ENCODE results near the gene RPS6KB2.
A peak's percentile ranks its signal among the peaks of the same experiment; 100 is the strongest.

Gene RPS6KB2

DNA sequence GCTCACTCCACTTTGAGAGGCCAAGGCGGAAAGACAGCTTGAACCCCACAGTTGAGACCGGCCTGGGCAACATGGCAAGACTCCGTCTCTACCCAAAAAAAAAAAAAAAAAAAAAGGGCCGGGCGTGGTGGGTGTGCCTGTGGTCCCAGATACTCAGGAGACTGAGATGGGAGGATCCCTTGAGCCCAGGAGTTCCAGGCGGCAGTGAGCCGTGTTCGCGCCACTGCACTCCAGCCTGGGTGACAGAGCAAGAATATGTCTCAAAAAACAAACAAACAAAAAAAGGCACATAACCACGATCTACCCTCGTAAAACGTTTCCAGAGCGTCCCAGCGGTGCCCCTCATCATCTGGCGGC lies 37.4 kb upstream of the RPS6KB2 start:
- H3K4me1 ChIP-seq (ENCODE audit: control insufficient read depth, insufficient read depth, low read length, poor library complexity, severe bottlenecking): peaks cover 9% of the 10 kb centered on the region
- H3K27ac ChIP-seq (ENCODE audit: low read depth, low read length, severe bottlenecking): peak overlapping the region; percentile 89
- H3K9me3 ChIP-seq (ENCODE audit: control insufficient read depth, low read length): no peaks in the 10 kb centered on the region
- H3K36me3 ChIP-seq (ENCODE audit: control insufficient read depth, insufficient read depth, low read length): peaks cover 15% of the 10 kb centered on the region
- 9 to 11% methylated on average over 10 of the region's 15 CpGs for WGBS, 2 experiments (ENCODE audit: insufficient coverage in 2 of 2)
- H3K4me3 ChIP-seq (ENCODE audit: extremely low read depth, insufficient read depth, low read length, poor library complexity, severe bottlenecking): peak overlapping the region; percentile 82

- no peaks in the 10 kb centered on the region for H3K9me3 ChIP-seq (ENCODE audit: control insufficient read depth, low read length)
- H3K27ac ChIP-seq (ENCODE audit: low read depth, low read length, severe bottlenecking): peak within 1 kb of the TSS; percentile 89
- peaks cover 9% of the 10 kb centered on the region for H3K4me1 ChIP-seq (ENCODE audit: control insufficient read depth, insufficient read depth, low read length, poor library complexity, severe bottlenecking)
- H3K4me3 ChIP-seq (ENCODE audit: extremely low read depth, insufficient read depth, low read length, poor library complexity, severe bottlenecking): peak within 1 kb of the TSS; percentile 82
- H3K36me3 ChIP-seq (ENCODE audit: control insufficient read depth, insufficient read depth, low read length): peaks cover 15% of the 10 kb centered on the region
- WGBS, 2 experiments (ENCODE audit: insufficient coverage in 2 of 2): 1% methylated on average over 70 to 71 of the region's 75 CpGs
Observed at GRCh38 chr11:67391304-67392182, 36.8 kb upstream of the RPS6KB2 start, which contains the start of gene RAD9A. RAD9A (plus strand) TSS chr11:67391986; CDS start chr11:67392045, 59 bp downstream.

GRCh38 chr11:67392183-67392715 lies 36.0 kb upstream of the RPS6KB2 start:
- 10 to 17% methylated on average over 22 to 23 of the region's 31 CpGs for WGBS, 2 experiments (ENCODE audit: insufficient coverage in 2 of 2)
- peaks cover 21% of the 10 kb centered on the region for H3K36me3 ChIP-seq (ENCODE audit: control insufficient read depth, insufficient read depth, low read length)
- H3K4me3 ChIP-seq (ENCODE audit: extremely low read depth, insufficient read depth, low read length, poor library complexity, severe bottlenecking): peak overlapping the region; percentile 82
- peaks cover 14% of the 10 kb centered on the region for H3K4me1 ChIP-seq (ENCODE audit: control insufficient read depth, insufficient read depth, low read length, poor library complexity, severe bottlenecking)
- H3K9me3 ChIP-seq (ENCODE audit: control insufficient read depth, low read length): no peaks in the 10 kb centered on the region
- no peak overlapping the region for H3K27ac ChIP-seq (ENCODE audit: low read depth, low read length, severe bottlenecking)

DNA sequence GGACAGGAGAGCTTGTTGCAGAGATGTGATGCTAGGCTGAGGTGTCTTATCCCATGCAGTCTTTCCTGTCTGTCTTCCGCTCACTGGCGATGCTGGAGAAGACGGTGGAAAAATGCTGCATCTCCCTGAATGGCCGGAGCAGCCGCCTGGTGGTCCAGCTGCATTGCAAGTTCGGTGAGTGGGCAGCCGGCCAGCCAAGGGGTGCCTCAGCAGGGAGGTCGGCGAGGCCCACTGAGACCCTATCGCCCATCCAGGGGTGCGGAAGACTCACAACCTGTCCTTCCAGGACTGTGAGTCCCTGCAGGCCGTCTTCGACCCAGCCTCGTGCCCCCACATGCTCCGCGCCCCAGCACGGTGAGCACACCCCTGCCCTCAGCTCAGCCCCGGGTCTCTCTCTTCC lies 34.9 kb upstream of the RPS6KB2 start:
- peaks cover 18% of the 10 kb centered on the region for H3K4me1 ChIP-seq (ENCODE audit: control insufficient read depth, insufficient read depth, low read length, poor library complexity, severe bottlenecking)
- no peak overlapping the region for H3K27ac ChIP-seq (ENCODE audit: low read depth, low read length, severe bottlenecking)
- H3K36me3 ChIP-seq (ENCODE audit: control insufficient read depth, insufficient read depth, low read length): peaks cover 33% of the 10 kb centered on the region
- H3K4me3 ChIP-seq (ENCODE audit: extremely low read depth, insufficient read depth, low read length, poor library complexity, severe bottlenecking): no peak overlapping the region
- no peaks in the 10 kb centered on the region for H3K9me3 ChIP-seq (ENCODE audit: control insufficient read depth, low read length)
- 95 to 97% methylated on average over 14 to 18 of the region's 18 CpGs for WGBS, 2 experiments (ENCODE audit: insufficient coverage in 2 of 2)

DNA sequence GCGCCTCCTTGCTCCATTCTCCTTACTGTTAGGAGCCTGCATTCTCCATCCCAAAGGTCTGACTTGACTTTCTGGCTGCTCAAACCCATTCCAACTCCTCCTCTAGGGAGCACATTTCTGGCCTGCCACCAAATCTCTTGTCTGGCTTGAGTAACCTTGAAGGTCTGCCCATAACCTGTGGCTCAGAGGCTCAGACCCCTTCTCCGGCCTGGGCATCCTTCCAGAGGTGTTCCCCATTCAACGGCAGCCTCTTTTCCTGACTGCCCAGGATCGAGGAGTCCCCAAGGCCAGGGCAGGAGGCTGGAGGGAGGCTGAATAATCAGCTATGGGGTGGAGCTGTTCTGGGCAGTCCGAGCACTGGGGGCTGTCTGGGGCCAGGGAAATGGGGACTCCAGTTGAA lies 34.3 kb upstream of the RPS6KB2 start:
- 81 to 95% methylated on average over 4 to 5 of the region's 5 CpGs for WGBS, 2 experiments (ENCODE audit: insufficient coverage in 2 of 2)
- Histone ChIP-seq H3K27ac (ENCODE audit: low read depth, low read length, severe bottlenecking) (no peak overlapping the region), H3K36me3 (ENCODE audit: control insufficient read depth, insufficient read depth, low read length) (peaks cover 39% of the 10 kb centered on the region)

GRCh38 chr11:67395555-67396258 lies 32.6 kb upstream of the RPS6KB2 start:
- peaks cover 54% of the 10 kb centered on the region for H3K36me3 ChIP-seq (ENCODE audit: control insufficient read depth, insufficient read depth, low read length)
- peaks cover 19% of the 10 kb centered on the region for H3K4me1 ChIP-seq (ENCODE audit: control insufficient read depth, insufficient read depth, low read length, poor library complexity, severe bottlenecking)
- no peaks in the 10 kb centered on the region for H3K9me3 ChIP-seq (ENCODE audit: control insufficient read depth, low read length)
- WGBS, 2 experiments (ENCODE audit: insufficient coverage in 2 of 2): 93 to 98% methylated on average over 17 to 19 of the region's 19 CpGs
- H3K4me3 ChIP-seq (ENCODE audit: extremely low read depth, insufficient read depth, low read length, poor library complexity, severe bottlenecking): no peak overlapping the region
- no peak overlapping the region for H3K27ac ChIP-seq (ENCODE audit: low read depth, low read length, severe bottlenecking)

More for the DNA sequence above, 34.3 kb upstream of the RPS6KB2 start:
- no peak overlapping the region for H3K4me3 ChIP-seq (ENCODE audit: extremely low read depth, insufficient read depth, low read length, poor library complexity, severe bottlenecking)
- no peaks in the 10 kb centered on the region for H3K9me3 ChIP-seq (ENCODE audit: control insufficient read depth, low read length)
- H3K4me1 ChIP-seq (ENCODE audit: control insufficient read depth, insufficient read depth, low read length, poor library complexity, severe bottlenecking): peaks cover 18% of the 10 kb centered on the region

- Histone ChIP-seq H3K36me3 (ENCODE audit: control insufficient read depth, insufficient read depth, low read length) (peaks cover 54% of the 10 kb centered on the region), H3K9me3 (ENCODE audit: control insufficient read depth, low read length) (no peaks in the 10 kb centered on the region), H3K4me3 (ENCODE audit: extremely low read depth, insufficient read depth, low read length, poor library complexity, severe bottlenecking) (no peak overlapping the region), H3K4me1 (ENCODE audit: control insufficient read depth, insufficient read depth, low read length, poor library complexity, severe bottlenecking) (peaks cover 15% of the 10 kb centered on the region), H3K27ac (ENCODE audit: low read depth, low read length, severe bottlenecking) (no peak overlapping the region)
- 87 to 99% methylated on average over 6 to 7 of the region's 7 CpGs for WGBS, 2 experiments (ENCODE audit: insufficient coverage in 2 of 2)
Observed at GRCh38 chr11:67396259-67396581, 32.1 kb upstream of the RPS6KB2 start.

GRCh38 chr11:67396587-67397389 lies 31.5 kb upstream of the RPS6KB2 start:
- Histone ChIP-seq H3K27ac (ENCODE audit: low read depth, low read length, severe bottlenecking) (no peak overlapping the region), H3K4me3 (ENCODE audit: extremely low read depth, insufficient read depth, low read length, poor library complexity, severe bottlenecking) (no peak overlapping the region), H3K36me3 (ENCODE audit: control insufficient read depth, insufficient read depth, low read length) (peaks cover 54% of the 10 kb centered on the region), H3K9me3 (ENCODE audit: control insufficient read depth, low read length) (no peaks in the 10 kb centered on the region), H3K4me1 (ENCODE audit: control insufficient read depth, insufficient read depth, low read length, poor library complexity, severe bottlenecking) (peaks cover 15% of the 10 kb centered on the region)
- WGBS, 2 experiments (ENCODE audit: insufficient coverage in 2 of 2): 62 to 83% methylated on average over 2 to 9 of the region's 13 CpGs

DNA sequence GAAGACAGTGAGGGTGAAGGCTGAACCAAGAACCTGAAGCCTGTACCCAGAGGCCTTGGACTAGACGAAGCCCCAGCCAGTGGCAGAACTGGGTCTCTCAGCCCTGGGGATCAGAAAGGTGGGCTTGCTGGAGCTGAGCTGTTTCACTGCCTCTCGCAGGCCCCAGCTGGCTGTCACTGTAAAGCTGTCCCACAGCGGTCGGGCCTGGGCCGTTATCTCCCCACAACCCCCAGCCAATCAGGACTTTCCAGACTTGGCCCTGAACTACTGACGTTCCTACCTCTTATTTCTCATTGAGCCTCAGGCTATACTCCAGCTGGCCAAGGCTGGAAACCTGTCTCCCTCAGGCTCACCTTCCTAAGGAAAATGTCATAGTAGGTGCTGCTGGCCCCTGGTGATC lies 30.8 kb upstream of the RPS6KB2 start:
- WGBS, 2 experiments (ENCODE audit: insufficient coverage in 2 of 2): 85 to 96% methylated on average over 6 of the region's 6 CpGs
- Histone ChIP-seq H3K27ac (ENCODE audit: low read depth, low read length, severe bottlenecking) (no peak overlapping the region), H3K4me3 (ENCODE audit: extremely low read depth, insufficient read depth, low read length, poor library complexity, severe bottlenecking) (no peak overlapping the region), H3K36me3 (ENCODE audit: control insufficient read depth, insufficient read depth, low read length) (peaks cover 54% of the 10 kb centered on the region), H3K4me1 (ENCODE audit: control insufficient read depth, insufficient read depth, low read length, poor library complexity, severe bottlenecking) (peaks cover 19% of the 10 kb centered on the region), H3K9me3 (ENCODE audit: control insufficient read depth, low read length) (no peaks in the 10 kb centered on the region)

- Histone ChIP-seq H3K27ac (ENCODE audit: low read depth, low read length, severe bottlenecking) (no peak overlapping the region), H3K9me3 (ENCODE audit: control insufficient read depth, low read length) (no peaks in the 10 kb centered on the region), H3K4me3 (ENCODE audit: extremely low read depth, insufficient read depth, low read length, poor library complexity, severe bottlenecking) (no peak overlapping the region), H3K4me1 (ENCODE audit: control insufficient read depth, insufficient read depth, low read length, poor library complexity, severe bottlenecking) (peaks cover 16% of the 10 kb centered on the region), H3K36me3 (ENCODE audit: control insufficient read depth, insufficient read depth, low read length) (peaks cover 54% of the 10 kb centered on the region)
- WGBS, 2 experiments (ENCODE audit: insufficient coverage in 2 of 2): 94 to 97% methylated on average over 21 of the region's 24 CpGs
Observed at GRCh38 chr11:67397986-67398660, 30.2 kb upstream of the RPS6KB2 start.
